ENCODE measurements around the gene GXYLT2.
"Not testable (repeated sequence)": the region's sequence is repeated elsewhere in the genome, so short reads cannot be mapped to it uniquely, and the experiment has no call there.

Gene GXYLT2

DNA sequence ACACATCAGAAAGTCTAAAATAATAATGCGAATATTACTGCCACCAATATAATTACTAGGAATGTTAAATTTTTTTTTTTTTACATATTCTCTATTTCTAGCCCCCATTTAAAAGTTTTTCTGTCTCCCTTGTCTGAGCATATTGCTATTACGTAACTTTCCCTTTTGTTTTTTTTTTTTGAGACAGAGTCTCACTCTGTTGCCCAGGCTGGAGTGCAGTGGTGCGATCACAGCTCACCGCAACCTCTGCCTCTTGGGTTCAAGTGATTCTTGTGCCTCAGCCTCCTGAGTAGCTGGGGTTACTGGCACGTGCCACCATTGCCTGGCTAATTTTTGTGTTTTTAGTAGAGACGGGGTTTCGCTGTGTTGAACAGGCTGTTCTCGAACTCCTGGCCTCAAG is 115.2 kb downstream of the GXYLT2 start:
- H3K27ac ChIP-seq (ENCODE audit: low read length); H3K4me1 ChIP-seq (ENCODE audit: control insufficient read depth, low read depth, low read length); H3K9me3 ChIP-seq (ENCODE audit: control insufficient read depth, low read depth, low read length); H3K9ac ChIP-seq (ENCODE audit: low read length); H3K27me3 ChIP-seq (ENCODE audit: control insufficient read depth, insufficient read depth, low read length); H3K4me3 ChIP-seq (ENCODE audit: low read length): not testable (repeated sequence)
- H3K36me3 ChIP-seq (ENCODE audit: control insufficient read depth, low read depth, low read length): peaks cover 50% of the 10 kb centered on the region

GRCh38 chr3:73004316-73004715 is 116.5 kb downstream of the GXYLT2 start:
- H3K4me3 ChIP-seq (ENCODE audit: low read length): no peak overlapping the region
- no peaks in the 10 kb centered on the region for H3K27me3 ChIP-seq (ENCODE audit: control insufficient read depth, insufficient read depth, low read length)
- H3K4me1 ChIP-seq (ENCODE audit: control insufficient read depth, low read depth, low read length): no peaks in the 10 kb centered on the region
- H3K27ac ChIP-seq (ENCODE audit: low read length): no peak overlapping the region
- no peaks in the 10 kb centered on the region for H3K9me3 ChIP-seq (ENCODE audit: control insufficient read depth, low read depth, low read length)
- no peak overlapping the region for H3K9ac ChIP-seq (ENCODE audit: low read length)
- H3K36me3 ChIP-seq (ENCODE audit: control insufficient read depth, low read depth, low read length): peaks cover 39% of the 10 kb centered on the region

DNA sequence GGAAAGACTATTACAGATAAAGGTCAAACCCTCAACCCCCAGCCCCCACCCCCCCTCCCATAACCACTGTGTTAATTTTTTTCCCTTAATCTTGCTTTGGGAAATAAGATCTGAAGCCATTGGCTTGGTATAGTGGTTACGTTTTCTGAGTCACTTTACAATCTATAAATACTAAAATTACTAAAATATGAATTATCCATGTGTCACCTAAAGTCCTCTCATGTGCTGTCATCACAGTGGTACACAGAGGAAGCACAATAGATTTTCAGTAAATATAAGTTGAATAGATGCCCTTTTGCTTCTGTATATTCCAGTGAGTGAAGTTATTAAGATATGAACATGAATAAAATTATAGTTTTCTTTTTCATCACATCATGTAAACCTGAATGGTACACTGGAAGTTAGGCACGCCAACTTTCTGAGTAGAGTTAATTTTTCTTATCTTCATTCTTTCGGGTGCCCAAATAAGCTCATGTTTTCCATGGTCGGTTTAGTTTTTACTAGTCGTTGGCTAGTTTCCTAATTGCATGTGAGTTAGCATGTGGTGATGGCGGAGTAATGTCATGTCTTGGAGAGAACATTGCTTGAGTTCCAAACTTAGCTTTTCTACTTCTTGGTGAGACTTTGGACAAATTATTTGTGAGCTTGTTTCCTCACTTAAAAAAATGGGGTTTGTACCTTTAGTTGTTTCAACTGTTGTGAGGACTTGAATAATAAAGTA is 120.3 kb downstream of the GXYLT2 start:
- Histone ChIP-seq H3K36me3 (ENCODE audit: control insufficient read depth, low read depth, low read length) (peaks cover 18% of the 10 kb centered on the region), H3K27me3 (ENCODE audit: control insufficient read depth, insufficient read depth, low read length) (no peaks in the 10 kb centered on the region), H3K27ac (ENCODE audit: low read length) (no peak overlapping the region), H3K9me3 (ENCODE audit: control insufficient read depth, low read depth, low read length) (no peaks in the 10 kb centered on the region), H3K4me1 (ENCODE audit: control insufficient read depth, low read depth, low read length) (no peaks in the 10 kb centered on the region), H3K9ac (ENCODE audit: low read length) (no peak overlapping the region), H3K4me3 (ENCODE audit: low read length) (no peak overlapping the region)

DNA sequence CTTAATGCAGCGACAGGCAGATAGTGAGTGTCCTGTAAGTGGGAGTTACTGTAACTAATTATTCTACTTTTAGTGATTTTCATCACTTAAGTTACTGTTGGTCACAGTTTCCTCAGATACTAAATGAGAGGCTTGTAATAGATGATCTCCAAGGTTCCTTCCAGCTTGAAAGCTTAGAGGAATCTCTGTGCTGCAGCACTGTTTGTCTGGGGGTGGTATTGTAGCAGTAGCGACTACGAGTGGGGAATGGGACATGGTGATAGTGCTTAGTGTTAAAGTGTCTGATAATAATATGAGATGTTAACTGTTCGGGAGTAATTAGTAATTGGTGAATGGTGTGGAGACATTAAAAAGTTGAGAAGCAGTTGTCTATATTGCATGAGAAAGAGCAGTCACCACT is 121.2 kb downstream of the GXYLT2 start:
- Histone ChIP-seq H3K4me1 (ENCODE audit: control insufficient read depth, low read depth, low read length) (no peaks in the 10 kb centered on the region), H3K27me3 (ENCODE audit: control insufficient read depth, insufficient read depth, low read length) (no peaks in the 10 kb centered on the region), H3K9ac (ENCODE audit: low read length) (no peak overlapping the region), H3K9me3 (ENCODE audit: control insufficient read depth, low read depth, low read length) (no peaks in the 10 kb centered on the region), H3K27ac (ENCODE audit: low read length) (no peak overlapping the region), H3K36me3 (ENCODE audit: control insufficient read depth, low read depth, low read length) (peaks cover 18% of the 10 kb centered on the region), H3K4me3 (ENCODE audit: low read length) (no peak overlapping the region)

DNA sequence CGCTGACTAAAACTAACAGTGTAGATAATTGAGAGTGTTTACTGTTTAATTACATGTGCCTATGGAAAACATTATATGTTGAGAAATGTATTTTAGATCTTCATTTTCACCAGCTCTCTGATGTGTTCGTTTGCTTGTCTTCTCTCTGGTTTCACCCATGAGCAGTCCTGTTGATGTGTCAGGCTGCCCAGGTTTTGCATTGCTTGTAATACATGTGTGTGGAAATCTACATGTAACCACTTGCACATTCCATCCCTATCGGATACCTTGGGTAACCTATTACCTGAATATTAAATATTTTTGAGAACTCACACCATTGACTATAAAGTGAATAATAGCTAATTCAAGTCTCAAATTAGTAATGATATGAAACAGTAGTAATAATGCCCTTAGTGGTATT is 121.9 kb downstream of the GXYLT2 start:
- no peak overlapping the region for H3K27ac ChIP-seq (ENCODE audit: low read length)
- H3K4me1 ChIP-seq (ENCODE audit: control insufficient read depth, low read depth, low read length): no peaks in the 10 kb centered on the region
- no peak overlapping the region for H3K9ac ChIP-seq (ENCODE audit: low read length)
- no peak overlapping the region for H3K4me3 ChIP-seq (ENCODE audit: low read length)
- peaks cover 18% of the 10 kb centered on the region for H3K36me3 ChIP-seq (ENCODE audit: control insufficient read depth, low read depth, low read length)
- no peaks in the 10 kb centered on the region for H3K27me3 ChIP-seq (ENCODE audit: control insufficient read depth, insufficient read depth, low read length)
- no peaks in the 10 kb centered on the region for H3K9me3 ChIP-seq (ENCODE audit: control insufficient read depth, low read depth, low read length)

DNA sequence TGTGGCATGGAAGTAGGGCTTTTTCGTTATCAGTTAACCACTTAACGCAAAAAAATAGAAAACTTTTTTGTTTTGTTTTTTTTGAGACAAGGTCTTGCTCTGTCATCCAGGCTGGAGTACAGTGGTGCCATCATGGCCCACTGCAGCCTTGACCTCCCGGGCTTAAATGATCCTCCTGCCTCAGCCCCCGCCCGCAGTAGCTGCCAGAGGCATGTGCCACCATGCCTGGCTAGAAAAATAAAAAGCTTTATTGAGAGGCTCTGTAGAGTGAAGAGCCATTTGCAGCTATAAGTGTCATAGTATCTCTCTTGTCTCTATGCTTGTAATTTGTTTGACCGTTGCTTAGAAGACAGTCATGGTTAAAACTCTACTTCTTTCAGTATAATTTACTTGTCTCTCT is 122.3 kb downstream of the GXYLT2 start:
- no peaks in the 10 kb centered on the region for H3K4me1 ChIP-seq (ENCODE audit: control insufficient read depth, low read depth, low read length)
- no peak overlapping the region for H3K9ac ChIP-seq (ENCODE audit: low read length)
- no peaks in the 10 kb centered on the region for H3K9me3 ChIP-seq (ENCODE audit: control insufficient read depth, low read depth, low read length)
- H3K27ac ChIP-seq (ENCODE audit: low read length): no peak overlapping the region
- peaks cover 18% of the 10 kb centered on the region for H3K36me3 ChIP-seq (ENCODE audit: control insufficient read depth, low read depth, low read length)
- no peaks in the 10 kb centered on the region for H3K27me3 ChIP-seq (ENCODE audit: control insufficient read depth, insufficient read depth, low read length)
- no peak overlapping the region for H3K4me3 ChIP-seq (ENCODE audit: low read length)

DNA sequence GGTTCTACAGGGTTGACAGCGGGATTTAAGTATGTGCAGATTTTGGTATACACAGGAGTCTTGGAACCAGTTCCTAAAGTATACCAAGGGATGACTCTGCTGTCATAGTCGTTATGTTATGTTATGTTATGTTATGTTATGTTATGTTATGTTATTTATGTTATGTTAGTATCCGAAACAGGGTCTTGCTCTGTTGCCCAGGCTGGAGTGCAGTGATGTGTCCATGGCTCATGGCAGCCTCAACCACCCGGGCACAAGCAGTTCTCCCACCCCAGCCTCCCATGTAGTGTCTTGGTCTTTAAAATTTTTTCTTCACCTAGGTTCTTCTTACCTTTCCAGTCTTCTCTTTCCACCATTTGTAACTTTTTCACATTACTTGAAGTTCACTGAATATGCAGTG is 130.5 kb downstream of the GXYLT2 start:
- no peak overlapping the region for H3K9ac ChIP-seq (ENCODE audit: low read length)

DNA sequence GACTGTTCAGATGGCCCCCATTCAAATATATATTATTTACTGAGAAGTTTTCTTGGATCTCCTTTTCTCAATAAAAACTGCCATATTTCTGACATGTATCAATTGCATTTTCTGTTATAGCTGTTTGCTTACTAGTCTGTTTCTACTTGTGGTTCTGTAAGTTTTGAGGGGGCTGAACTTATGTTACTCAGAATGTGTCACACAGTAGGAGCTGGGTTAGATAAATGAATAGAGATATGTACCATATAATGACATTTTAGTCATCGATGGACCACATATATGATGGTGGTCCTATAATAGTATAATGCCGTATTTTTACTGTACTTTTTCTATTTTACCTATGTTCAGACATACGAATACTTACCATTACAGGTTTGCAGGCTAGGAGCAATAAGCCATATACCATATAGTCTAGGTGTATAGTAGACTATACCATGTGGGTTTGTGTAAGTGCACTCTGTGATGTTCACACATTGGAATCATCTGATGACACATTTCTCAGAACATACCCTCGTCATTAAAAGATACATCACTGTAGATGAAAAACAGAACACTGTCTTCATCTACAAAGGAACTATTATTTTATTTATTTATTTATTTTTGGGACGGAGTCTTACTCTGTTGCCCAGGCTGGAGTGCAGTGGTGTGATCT is 131.1 kb downstream of the GXYLT2 start:
- Histone ChIP-seq H3K4me1 (ENCODE audit: control insufficient read depth, low read depth, low read length) (peaks cover 8% of the 10 kb centered on the region), H3K27ac (ENCODE audit: low read length) (no peak overlapping the region), H3K4me3 (ENCODE audit: low read length) (no peak overlapping the region), H3K9ac (ENCODE audit: low read length) (no peak overlapping the region), H3K27me3 (ENCODE audit: control insufficient read depth, insufficient read depth, low read length) (no peaks in the 10 kb centered on the region), H3K36me3 (ENCODE audit: control insufficient read depth, low read depth, low read length) (no peaks in the 10 kb centered on the region), H3K9me3 (ENCODE audit: control insufficient read depth, low read depth, low read length) (no peaks in the 10 kb centered on the region)

More for the DNA sequence above, 130.5 kb downstream of the GXYLT2 start:
- Histone ChIP-seq H3K4me3 (ENCODE audit: low read length) (no peak overlapping the region), H3K9me3 (ENCODE audit: control insufficient read depth, low read depth, low read length) (no peaks in the 10 kb centered on the region), H3K27ac (ENCODE audit: low read length) (no peak overlapping the region), H3K36me3 (ENCODE audit: control insufficient read depth, low read depth, low read length) (no peaks in the 10 kb centered on the region), H3K4me1 (ENCODE audit: control insufficient read depth, low read depth, low read length) (peaks cover 5% of the 10 kb centered on the region), H3K27me3 (ENCODE audit: control insufficient read depth, insufficient read depth, low read length) (no peaks in the 10 kb centered on the region)

GRCh38 chr3:73021301-73021835 is 133.5 kb downstream of the GXYLT2 start:
- H3K27ac ChIP-seq (ENCODE audit: low read length): no peak overlapping the region
- H3K27me3 ChIP-seq (ENCODE audit: control insufficient read depth, insufficient read depth, low read length): no peaks in the 10 kb centered on the region
- H3K9ac ChIP-seq (ENCODE audit: low read length): no peak overlapping the region
- H3K4me3 ChIP-seq (ENCODE audit: low read length): no peak overlapping the region
- no peaks in the 10 kb centered on the region for H3K36me3 ChIP-seq (ENCODE audit: control insufficient read depth, low read depth, low read length)
- peaks cover 26% of the 10 kb centered on the region for H3K4me1 ChIP-seq (ENCODE audit: control insufficient read depth, low read depth, low read length)
- H3K9me3 ChIP-seq (ENCODE audit: control insufficient read depth, low read depth, low read length): no peaks in the 10 kb centered on the region

DNA sequence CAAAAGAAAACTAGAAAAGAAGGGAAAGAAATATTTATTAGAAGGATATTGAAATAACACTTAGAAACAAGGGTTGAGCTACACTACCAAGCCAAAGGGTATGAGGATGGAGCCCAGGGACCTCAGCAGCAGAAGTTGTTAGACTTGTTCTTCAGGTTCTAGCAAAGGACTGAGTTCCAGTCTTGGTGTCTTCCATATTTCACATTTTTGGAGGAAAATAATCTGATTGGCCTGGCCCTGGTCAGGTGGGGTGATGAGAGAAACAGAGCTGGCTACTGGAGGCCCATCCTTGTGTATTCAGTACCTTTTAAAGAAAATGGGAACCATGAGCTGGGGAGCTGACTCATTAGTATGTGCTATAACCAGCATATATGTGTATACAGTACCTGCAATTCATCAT is 137.0 kb downstream of the GXYLT2 start:
- Histone ChIP-seq H3K27me3 (ENCODE audit: control insufficient read depth, insufficient read depth, low read length) (no peaks in the 10 kb centered on the region), H3K36me3 (ENCODE audit: control insufficient read depth, low read depth, low read length) (no peaks in the 10 kb centered on the region), H3K9ac (ENCODE audit: low read length) (no peak overlapping the region), H3K4me1 (ENCODE audit: control insufficient read depth, low read depth, low read length) (peaks cover 26% of the 10 kb centered on the region), H3K27ac (ENCODE audit: low read length) (no peak overlapping the region), H3K4me3 (ENCODE audit: low read length) (no peak overlapping the region), H3K9me3 (ENCODE audit: control insufficient read depth, low read depth, low read length) (no peaks in the 10 kb centered on the region)

DNA sequence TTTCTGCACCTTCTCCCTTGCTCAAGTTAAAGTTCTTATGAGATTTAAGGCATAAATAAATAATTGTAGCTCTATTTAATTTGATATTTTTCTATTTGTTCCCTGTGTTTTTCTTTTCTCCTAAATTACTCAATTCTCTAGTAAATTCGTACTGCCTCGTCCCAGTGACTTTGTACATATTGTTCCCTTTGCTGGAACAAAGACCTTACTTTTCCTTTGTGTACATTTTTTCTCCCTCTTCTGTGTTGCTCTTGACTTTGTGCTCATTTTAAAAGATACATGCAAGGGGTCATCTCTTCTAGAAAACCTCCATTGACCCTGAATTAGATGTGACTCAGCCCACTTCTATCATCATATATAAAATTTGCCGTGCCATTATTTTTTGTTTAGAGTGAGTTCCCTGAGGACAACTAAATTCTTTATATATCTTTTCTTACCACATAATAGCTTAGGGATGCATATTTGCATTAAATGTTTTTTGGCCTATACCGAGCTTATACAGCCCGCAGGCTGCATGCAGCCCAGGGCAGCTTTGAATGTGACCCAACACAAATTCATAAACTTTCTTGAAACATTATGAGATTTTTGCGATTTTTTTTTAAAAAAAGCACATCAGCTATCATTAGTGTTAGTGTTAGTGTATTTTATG is 138.4 kb downstream of the GXYLT2 start:
- Histone ChIP-seq H3K9me3 (ENCODE audit: control insufficient read depth, low read depth, low read length) (no peaks in the 10 kb centered on the region), H3K27ac (ENCODE audit: low read length) (no peak overlapping the region), H3K4me3 (ENCODE audit: low read length) (no peak overlapping the region), H3K4me1 (ENCODE audit: control insufficient read depth, low read depth, low read length) (peaks cover 26% of the 10 kb centered on the region), H3K27me3 (ENCODE audit: control insufficient read depth, insufficient read depth, low read length) (no peaks in the 10 kb centered on the region), H3K9ac (ENCODE audit: low read length) (no peak overlapping the region), H3K36me3 (ENCODE audit: control insufficient read depth, low read depth, low read length) (no peaks in the 10 kb centered on the region)
